AG10803 (cell line): ENCODE results near the gene PRKN.

Experiments
- DNase-seq: peaks from one replicate; pipeline ENCODE4 v3.0.0; 2010; ENCODE audit warnings: low read depth
- H3K4me3 ChIP-seq: 2 replicates; pipeline ENCODE4 v1.5.1; 2011; ENCODE audit warnings: mild to moderate bottlenecking, low read length, control low read depth
- TF ChIP-seq, protein P1 (sequence below): conservative IDR thresholded peaks from 2 replicates; pipeline ENCODE4 v1.5.1; 2011; ENCODE audit warnings: mild to moderate bottlenecking, low read length, control low read depth, inconsistent platforms

Gene PRKN

DNA sequence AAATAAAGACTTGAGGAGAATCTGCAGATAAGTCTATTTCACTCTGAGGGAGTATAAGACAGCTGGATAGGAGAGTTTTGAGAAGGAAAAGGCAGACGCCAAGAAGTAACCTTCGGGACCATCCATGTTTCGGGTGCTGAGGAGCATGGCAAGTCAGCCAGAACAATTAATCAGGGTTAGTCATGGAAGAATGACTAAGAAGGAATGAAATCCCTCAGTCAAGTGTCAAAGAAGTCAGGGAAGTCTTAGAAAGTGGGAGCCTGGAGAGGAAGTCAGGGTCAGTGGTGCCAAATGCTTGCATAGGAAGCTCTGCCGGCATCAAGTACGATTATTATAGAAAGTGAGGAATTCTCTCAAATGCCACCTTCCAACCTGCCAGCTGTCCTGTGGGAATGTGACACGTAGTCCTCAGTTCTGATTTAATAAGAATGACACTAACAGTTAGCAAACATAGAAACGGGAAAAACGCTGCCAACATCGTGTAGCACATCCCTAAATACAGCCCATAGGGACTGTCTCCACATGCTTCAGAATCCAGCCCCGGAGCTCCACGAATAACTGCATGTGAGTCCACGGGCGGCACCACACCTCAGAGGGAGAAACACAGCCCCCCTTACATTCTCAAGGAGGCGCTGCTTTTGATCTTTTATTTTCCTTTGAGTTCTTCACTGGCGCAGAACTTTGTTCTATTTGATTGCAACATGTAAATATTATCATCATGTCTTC, 602.7 kb downstream of the PRKN start:
- H3K4me3 ChIP-seq: no peak overlapping the region
- TF ChIP-seq, protein P1, sequence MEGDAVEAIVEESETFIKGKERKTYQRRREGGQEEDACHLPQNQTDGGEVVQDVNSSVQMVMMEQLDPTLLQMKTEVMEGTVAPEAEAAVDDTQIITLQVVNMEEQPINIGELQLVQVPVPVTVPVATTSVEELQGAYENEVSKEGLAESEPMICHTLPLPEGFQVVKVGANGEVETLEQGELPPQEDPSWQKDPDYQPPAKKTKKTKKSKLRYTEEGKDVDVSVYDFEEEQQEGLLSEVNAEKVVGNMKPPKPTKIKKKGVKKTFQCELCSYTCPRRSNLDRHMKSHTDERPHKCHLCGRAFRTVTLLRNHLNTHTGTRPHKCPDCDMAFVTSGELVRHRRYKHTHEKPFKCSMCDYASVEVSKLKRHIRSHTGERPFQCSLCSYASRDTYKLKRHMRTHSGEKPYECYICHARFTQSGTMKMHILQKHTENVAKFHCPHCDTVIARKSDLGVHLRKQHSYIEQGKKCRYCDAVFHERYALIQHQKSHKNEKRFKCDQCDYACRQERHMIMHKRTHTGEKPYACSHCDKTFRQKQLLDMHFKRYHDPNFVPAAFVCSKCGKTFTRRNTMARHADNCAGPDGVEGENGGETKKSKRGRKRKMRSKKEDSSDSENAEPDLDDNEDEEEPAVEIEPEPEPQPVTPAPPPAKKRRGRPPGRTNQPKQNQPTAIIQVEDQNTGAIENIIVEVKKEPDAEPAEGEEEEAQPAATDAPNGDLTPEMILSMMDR: no peak

GRCh38 chr6:162123797-162124196, 603.8 kb downstream of the PRKN start:
- DNase-seq: no peak
- TF ChIP-seq, protein P1: peak; percentile 28
- H3K4me3 ChIP-seq: no peak overlapping the region

More for the DNA sequence above, 602.7 kb downstream of the PRKN start:
- no peak for DNase-seq

GRCh38 chr6:162119341-162119740, 608.2 kb downstream of the PRKN start:
- no peak overlapping the region for H3K4me3 ChIP-seq
- TF ChIP-seq, protein P1: peak; percentile 43
- peak; percentile 59 for DNase-seq

- DNase-seq: peak; percentile 18
- TF ChIP-seq, protein P1: no peak
- H3K4me3 ChIP-seq: no peak overlapping the region
These were observed 608.9 kb downstream of the PRKN start for GRCh38 chr6:162118706-162119105.

DNA sequence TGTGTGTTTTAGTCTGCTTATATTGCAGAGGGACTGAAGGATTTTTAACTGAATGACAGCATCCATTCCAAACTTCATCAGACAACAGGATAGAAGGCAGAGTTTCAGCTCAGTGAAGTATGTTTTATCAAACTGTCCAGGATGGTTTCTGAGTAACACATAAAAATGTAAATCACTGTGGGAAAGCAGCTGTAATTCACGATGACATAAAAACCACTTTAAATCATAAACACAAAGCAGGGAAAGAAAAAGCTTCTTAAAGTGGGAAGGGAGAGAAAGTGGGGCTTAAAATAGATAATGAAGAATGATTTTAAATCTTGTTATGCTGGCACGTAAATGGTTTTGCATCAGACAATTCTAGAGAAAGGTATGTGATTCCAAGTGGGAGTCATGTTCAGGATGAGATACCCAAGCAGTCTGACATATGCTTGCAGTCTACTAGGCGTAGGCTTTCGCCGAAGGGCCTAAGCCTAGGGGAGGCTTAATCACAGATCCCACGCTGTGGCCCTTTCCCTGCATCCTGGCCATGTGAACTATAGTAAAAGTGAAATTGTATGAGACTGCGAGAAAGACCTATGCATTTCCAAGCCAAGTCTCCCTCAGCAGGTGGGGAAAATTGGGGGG, 610.6 kb downstream of the PRKN start:
- no peak for DNase-seq
- TF ChIP-seq, protein P1: no peak
- H3K4me3 ChIP-seq: no peak overlapping the region

- TF ChIP-seq, protein P1: no peak
- DNase-seq: no peak
- no peak overlapping the region for H3K4me3 ChIP-seq
These were observed 618.0 kb downstream of the PRKN start for GRCh38 chr6:162109480-162110050.
